Measurements from ENCODE around the gene CELSR1. TPM values are rescaled to one million over a fixed set of nuclear protein-coding genes. Genes with fewer than 3 reads are reported as not detected.

The CELSR1 gene
- total RNA-seq, 1 donor from 2014 or later = 27.6 TPM

DNA sequence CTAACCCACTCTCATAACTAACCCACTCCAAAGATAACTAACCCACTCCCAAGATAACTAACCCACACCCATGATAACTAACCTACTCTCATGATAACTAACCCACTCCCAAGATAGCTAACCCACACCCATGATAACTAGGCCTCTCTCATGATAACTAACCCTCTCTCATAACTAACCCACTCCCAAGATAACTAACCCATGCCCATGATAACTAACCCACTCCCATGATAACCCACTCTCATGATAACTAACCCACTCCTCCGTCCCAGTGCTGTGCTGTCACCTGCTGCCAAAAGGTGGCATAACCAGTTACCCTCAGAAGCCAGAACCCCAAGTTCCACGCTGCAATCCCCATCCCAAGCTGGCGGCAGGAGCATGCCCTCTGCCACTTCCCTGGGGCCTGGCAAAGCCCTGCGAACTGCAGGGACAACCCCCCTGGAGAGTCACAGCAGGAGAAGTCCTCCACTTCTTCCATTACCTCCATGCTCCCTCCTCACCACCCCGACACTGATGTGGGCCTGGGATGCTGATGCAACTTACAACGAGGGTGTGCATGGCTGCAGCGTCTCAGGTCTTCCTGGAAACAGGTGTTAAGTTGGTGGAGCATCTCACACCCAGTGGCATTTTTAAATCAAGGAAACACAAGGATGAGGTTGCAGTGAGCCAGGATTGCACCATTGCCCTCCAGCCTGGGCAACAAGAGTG lies 30.8 kb upstream of the CELSR1 start:
- peaks cover 13% of the 10 kb centered on the region for H3K9me3 Mint-ChIP-seq (ENCODE audit: unreplicated experiment)
- no peaks in the 10 kb centered on the region for H3K4me1 ChIP-seq (ENCODE audit: insufficient read depth, low read length)
- H3K27ac ChIP-seq (ENCODE audit: low read depth, low read length) = no peak overlapping the region
- H3K36me3 ChIP-seq (ENCODE audit: insufficient read depth, low read length) = no peaks in the 10 kb centered on the region
- H3K9me3 ChIP-seq (ENCODE audit: insufficient read depth, low read depth, low read length) = peaks cover 11% of the 10 kb centered on the region
- TF ChIP-seq CTCF (IDR thresholded peaks at IDR 0.05; ENCODE audit: insufficient read depth, low read depth, low read length) (no peak), EZH2 (IDR thresholded peaks at IDR 0.05; ENCODE audit: insufficient read depth, low read length) (no peak)
- H3K9ac ChIP-seq (ENCODE audit: low read length) = no peak overlapping the region
- H3K4me2 ChIP-seq (ENCODE audit: low read length) = no peak overlapping the region
- no peaks in the 10 kb centered on the region for H3K36me3 Mint-ChIP-seq (ENCODE audit: low read depth, unreplicated experiment)
- DNase-seq (ENCODE audit: low read depth) (no peak), FAIRE-seq (no peak)
- H3K27me3 ChIP-seq (ENCODE audit: insufficient read depth, low read length) = no peaks in the 10 kb centered on the region
- no peaks in the 10 kb centered on the region for H3K79me2 ChIP-seq (ENCODE audit: insufficient read depth, low read length)
- H3K4me1 Mint-ChIP-seq (ENCODE audit: low read depth, unreplicated experiment) = no peaks in the 10 kb centered on the region
- H4K20me1 ChIP-seq (ENCODE audit: insufficient read depth, low read length) = no peaks in the 10 kb centered on the region
- H2AFZ ChIP-seq (ENCODE audit: low read depth, low read length) = no peak overlapping the region
- no peak overlapping the region for H3K27ac Mint-ChIP-seq (ENCODE audit: unreplicated experiment)
- H3K4me3 Mint-ChIP-seq (ENCODE audit: unreplicated experiment) = no peak overlapping the region
- no peak overlapping the region for H3K4me3 ChIP-seq (ENCODE audit: insufficient read depth, low read depth, low read length)
- peaks cover 20% of the 10 kb centered on the region for H3K27me3 Mint-ChIP-seq (ENCODE audit: low read depth, unreplicated experiment)

- Histone ChIP-seq H3K9ac (ENCODE audit: low read length) (no peak overlapping the region), H3K79me2 (ENCODE audit: insufficient read depth, low read length) (no peaks in the 10 kb centered on the region), H4K20me1 (ENCODE audit: insufficient read depth, low read length) (no peaks in the 10 kb centered on the region), H3K4me2 (ENCODE audit: low read length) (no peak overlapping the region), H2AFZ (ENCODE audit: low read depth, low read length) (no peak overlapping the region), H3K4me3 (ENCODE audit: insufficient read depth, low read depth, low read length) (no peak overlapping the region), H3K9me3 (ENCODE audit: insufficient read depth, low read depth, low read length) (peaks cover 11% of the 10 kb centered on the region), H3K36me3 (ENCODE audit: insufficient read depth, low read length) (no peaks in the 10 kb centered on the region), H3K4me1 (ENCODE audit: insufficient read depth, low read length) (no peaks in the 10 kb centered on the region), H3K27ac (ENCODE audit: low read depth, low read length) (no peak overlapping the region), H3K27me3 (ENCODE audit: insufficient read depth, low read length) (no peaks in the 10 kb centered on the region)
- TF ChIP-seq CTCF (IDR thresholded peaks at IDR 0.05; ENCODE audit: insufficient read depth, low read depth, low read length) = no peak
- no peak for TF ChIP-seq EZH2 (IDR thresholded peaks at IDR 0.05; ENCODE audit: insufficient read depth, low read length)
- Mint-ChIP-seq H3K36me3 (ENCODE audit: low read depth, unreplicated experiment) (no peaks in the 10 kb centered on the region), H3K9me3 (ENCODE audit: unreplicated experiment) (peaks cover 13% of the 10 kb centered on the region), H3K27me3 (ENCODE audit: low read depth, unreplicated experiment) (peaks cover 20% of the 10 kb centered on the region), H3K27ac (ENCODE audit: unreplicated experiment) (no peak overlapping the region), H3K4me1 (ENCODE audit: low read depth, unreplicated experiment) (no peaks in the 10 kb centered on the region), H3K4me3 (ENCODE audit: unreplicated experiment) (no peak overlapping the region)
- FAIRE-seq = no peak
- DNase-seq (ENCODE audit: low read depth) = no peak
Measured at GRCh38 chr22:46567471-46567870, 30.1 kb upstream of the CELSR1 start.

- Histone ChIP-seq H3K27ac (ENCODE audit: low read depth, low read length) (no peak overlapping the region), H3K4me3 (ENCODE audit: insufficient read depth, low read depth, low read length) (no peak overlapping the region), H3K9me3 (ENCODE audit: insufficient read depth, low read depth, low read length) (no peaks in the 10 kb centered on the region), H3K79me2 (ENCODE audit: insufficient read depth, low read length) (no peaks in the 10 kb centered on the region), H3K9ac (ENCODE audit: low read length) (no peak overlapping the region), H3K36me3 (ENCODE audit: insufficient read depth, low read length) (no peaks in the 10 kb centered on the region), H3K4me2 (ENCODE audit: low read length) (no peak overlapping the region), H4K20me1 (ENCODE audit: insufficient read depth, low read length) (no peaks in the 10 kb centered on the region), H2AFZ (ENCODE audit: low read depth, low read length) (no peak overlapping the region), H3K27me3 (ENCODE audit: insufficient read depth, low read length) (no peaks in the 10 kb centered on the region), H3K4me1 (ENCODE audit: insufficient read depth, low read length) (no peaks in the 10 kb centered on the region)
- FAIRE-seq (no peak), DNase-seq (ENCODE audit: low read depth) (no peak)
- no peak overlapping the region for H3K27ac Mint-ChIP-seq (ENCODE audit: unreplicated experiment)
- H3K4me1 Mint-ChIP-seq (ENCODE audit: low read depth, unreplicated experiment) = no peaks in the 10 kb centered on the region
- no peaks in the 10 kb centered on the region for H3K36me3 Mint-ChIP-seq (ENCODE audit: low read depth, unreplicated experiment)
- no peak overlapping the region for H3K4me3 Mint-ChIP-seq (ENCODE audit: unreplicated experiment)
- TF ChIP-seq EZH2 (IDR thresholded peaks at IDR 0.05; ENCODE audit: insufficient read depth, low read length) (no peak), CTCF (IDR thresholded peaks at IDR 0.05; ENCODE audit: insufficient read depth, low read depth, low read length) (no peak)
- peaks cover 16% of the 10 kb centered on the region for H3K27me3 Mint-ChIP-seq (ENCODE audit: low read depth, unreplicated experiment)
- H3K9me3 Mint-ChIP-seq (ENCODE audit: unreplicated experiment) = no peaks in the 10 kb centered on the region
Measured at GRCh38 chr22:46564084-46564714, 26.8 kb upstream of the CELSR1 start.
